Fibroblast of peridontal ligament (primary cell): Measurements from ENCODE around the gene IL1RAPL2.
"Not testable (repeated sequence)": the region's sequence is repeated elsewhere in the genome, so short reads cannot be mapped to it uniquely, and the experiment has no call there.

Source experiments
- DNase-seq: peaks from one replicate; pipeline ENCODE4 v3.0.0-alpha.2; 2010; ENCODE audit errors: extremely low read depth

The IL1RAPL2 gene

GRCh38 chrX:105609530-105609929 lies 1043.5 kb downstream of the IL1RAPL2 start:
- no peak for DNase-seq

- no peak for DNase-seq
Measured at GRCh38 chrX:105610411-105610810, 1044.4 kb downstream of the IL1RAPL2 start.

DNA sequence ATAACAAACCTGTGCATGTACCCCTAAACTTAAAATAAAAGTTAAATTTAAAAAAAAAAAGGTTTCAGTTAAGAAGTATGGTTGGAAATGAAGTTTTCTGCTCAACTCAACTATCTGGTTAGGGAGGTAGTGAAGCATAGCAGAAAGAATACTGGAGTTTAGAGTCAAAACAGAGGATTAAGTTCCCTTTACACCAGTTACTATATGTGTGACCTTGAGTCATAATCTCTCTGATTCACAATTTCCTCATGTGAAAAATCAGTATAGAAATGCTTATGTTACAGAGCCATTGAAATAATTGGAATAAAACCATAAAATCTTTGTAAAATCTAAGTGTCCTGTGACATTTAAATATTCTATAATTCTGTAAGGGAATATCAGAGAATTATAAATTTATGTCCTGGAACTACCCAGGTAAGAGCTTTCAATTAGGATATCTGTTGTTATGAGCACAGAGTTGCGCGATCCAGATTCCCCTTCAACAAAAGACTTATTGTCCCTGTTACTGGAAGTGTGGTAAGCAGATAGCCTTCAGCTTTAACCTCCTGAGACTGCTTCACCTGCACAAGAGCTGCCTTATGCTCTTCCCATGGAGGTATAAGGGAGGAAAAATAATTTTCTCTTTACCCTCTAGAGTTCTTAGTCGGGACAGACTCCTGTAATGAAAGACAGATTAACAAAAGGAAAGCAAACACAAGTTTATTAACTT lies 1052.5 kb downstream of the IL1RAPL2 start:
- no peak for DNase-seq

- DNase-seq: no peak
Measured at GRCh38 chrX:105634180-105634579, 1068.2 kb downstream of the IL1RAPL2 start.

DNA sequence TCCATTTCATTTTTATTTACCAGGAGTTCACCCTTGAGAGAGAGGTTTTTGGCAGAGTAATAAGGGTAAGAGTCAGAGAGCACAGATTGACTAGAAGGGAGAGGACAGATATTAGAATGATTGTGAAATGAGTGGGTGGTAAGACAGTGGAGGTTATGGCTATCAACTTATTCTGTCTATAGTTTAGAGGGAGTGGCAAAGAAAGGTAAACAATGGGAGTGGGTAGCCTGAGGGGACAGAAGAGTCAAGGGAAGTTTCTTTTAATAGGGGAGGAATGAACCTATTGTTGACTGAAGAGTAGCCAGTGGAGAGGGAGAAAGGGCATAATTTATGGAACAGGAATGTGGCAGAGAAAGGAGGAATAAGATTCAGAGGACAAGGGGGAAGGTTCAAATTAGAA lies 1069.8 kb downstream of the IL1RAPL2 start:
- DNase-seq: no peak

- no peak for DNase-seq
Measured at GRCh38 chrX:105636667-105637066, 1070.7 kb downstream of the IL1RAPL2 start.

GRCh38 chrX:105645667-105646357 lies 1079.8 kb downstream of the IL1RAPL2 start:
- DNase-seq: no peak

DNA sequence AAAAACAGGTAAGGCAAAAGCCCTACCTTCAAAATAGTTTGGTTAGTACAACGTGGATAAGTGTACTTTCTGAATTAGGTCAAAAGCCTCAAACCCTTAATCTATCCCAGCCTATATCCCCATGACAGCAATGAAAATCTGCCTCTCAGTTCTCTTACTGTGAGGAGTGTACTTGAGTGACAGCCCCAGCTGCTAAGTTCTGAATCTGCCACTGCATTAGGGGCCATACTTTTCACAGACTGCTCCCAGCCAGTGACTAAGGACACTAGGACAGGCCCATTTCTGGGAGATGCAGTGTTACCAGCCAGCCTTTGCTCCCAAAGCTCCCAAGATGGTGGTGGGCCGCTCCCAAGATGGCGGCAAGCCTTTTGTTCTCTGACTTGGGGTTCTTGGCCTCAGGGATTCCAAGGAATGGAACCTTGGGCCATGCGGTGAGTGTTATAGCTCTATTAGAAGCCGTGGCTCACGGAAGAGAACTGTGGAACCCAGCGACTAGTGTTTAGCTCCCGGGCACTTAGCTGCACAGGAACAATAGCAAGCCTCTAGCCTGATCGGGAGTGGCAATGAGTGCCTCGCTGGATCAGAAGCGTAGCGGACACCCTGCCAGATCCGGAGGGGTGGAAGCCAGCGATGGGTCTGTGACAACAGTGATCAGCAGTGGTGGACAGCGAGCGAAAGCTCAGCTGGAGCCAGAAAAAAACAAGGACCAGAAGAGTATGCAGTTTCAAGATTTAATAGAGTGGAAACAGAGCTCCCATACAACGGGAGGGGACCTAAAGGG lies 1080.8 kb downstream of the IL1RAPL2 start:
- no peak for DNase-seq

DNA sequence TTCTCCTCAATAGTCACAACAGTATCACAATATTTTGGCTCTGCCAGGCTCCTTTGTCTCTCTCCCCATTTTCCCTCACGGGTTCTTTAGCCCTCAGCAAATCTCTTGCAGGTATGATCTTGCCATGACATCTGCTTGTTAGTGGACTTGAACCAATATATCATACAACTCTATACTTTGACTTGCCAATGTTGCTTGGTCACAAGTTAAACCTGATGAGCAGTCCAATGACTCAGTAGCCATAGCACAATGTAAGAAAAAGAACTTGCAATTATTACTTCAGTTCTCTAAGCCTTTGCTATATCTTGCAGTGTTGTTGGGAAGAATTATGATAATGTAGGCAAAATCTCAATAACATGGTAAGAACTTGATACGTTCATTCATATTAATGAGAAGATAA lies 1081.8 kb downstream of the IL1RAPL2 start:
- DNase-seq: no peak

DNA sequence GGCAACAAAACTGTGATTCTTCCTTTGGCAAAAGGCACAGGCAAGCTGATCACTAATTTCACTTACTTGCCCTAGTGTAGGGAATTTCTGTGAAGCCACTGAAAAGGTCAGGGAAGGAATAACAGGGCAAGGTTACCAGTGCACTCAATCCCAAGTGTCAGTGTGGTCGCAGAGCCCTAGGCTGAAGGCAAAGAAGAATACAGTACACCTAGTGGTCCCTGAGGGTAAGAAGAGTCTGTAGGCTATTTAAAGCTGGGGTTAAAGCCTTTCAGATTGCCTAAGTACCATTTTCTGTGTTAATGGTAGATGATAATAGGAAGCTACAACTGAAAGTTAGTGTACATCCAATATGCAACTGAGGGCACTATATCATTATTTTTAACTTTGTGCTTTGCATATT lies 1082.7 kb downstream of the IL1RAPL2 start:
- DNase-seq: no peak

DNA sequence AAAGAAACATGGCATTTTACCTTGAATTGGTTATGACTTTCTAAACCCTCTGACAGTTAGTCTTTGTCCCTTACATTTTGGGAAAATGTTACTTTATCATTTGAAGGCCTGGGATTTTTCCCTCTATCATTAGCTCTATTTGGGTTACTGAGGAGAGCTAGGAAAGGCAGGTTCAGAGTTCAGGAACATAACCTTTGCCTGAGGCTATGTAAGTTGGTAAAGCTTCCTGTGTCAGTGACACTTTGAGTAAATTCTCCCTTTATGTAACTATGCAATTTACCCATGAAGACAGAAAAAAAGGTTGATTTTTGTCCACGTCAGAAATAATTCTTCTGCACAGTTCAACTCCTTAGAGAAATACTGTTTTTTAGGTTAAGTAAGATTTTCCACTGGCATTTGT lies 1084.6 kb downstream of the IL1RAPL2 start:
- DNase-seq: no peak

DNA sequence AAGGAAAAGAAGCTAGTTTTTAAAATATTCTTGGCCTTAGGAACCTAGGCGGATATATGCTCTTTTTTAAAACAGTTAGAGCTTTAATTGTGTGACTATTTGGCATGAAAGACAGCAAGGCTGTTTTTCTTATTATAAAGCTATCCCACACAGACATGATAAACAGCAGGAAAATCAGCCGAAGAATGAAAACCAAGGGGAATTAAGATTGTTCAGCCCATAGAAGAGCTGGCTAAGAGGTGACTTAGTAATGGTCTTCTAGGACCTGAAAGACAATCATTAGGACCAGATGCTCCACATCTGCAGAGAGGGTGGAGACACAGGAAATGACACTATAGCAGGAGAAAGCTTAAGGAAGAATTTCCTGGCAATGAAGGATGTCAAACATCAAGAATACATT lies 1085.0 kb downstream of the IL1RAPL2 start:
- DNase-seq: no peak

GRCh38 chrX:105653891-105654290 lies 1087.9 kb downstream of the IL1RAPL2 start:
- DNase-seq: no peak

DNA sequence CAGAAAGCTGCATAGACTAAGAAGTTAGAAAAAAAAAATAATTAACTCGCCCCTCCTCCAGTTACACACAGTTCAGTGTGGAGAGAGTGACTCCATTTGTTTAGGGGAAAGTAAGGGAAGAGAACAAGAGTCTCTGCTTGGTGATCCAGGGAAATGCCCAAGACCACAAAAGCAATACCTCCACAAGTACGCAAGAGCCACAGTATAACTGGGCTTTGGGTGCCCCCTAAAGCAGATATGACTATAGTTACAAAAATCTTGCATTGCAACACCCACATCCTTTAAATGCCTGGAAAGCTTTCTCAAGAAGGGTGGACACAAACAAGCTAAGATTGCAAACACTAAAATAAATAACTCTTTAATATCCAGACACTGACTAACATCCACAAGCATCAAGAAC lies 1092.1 kb downstream of the IL1RAPL2 start:
- DNase-seq: no peak

GRCh38 chrX:105662248-105662647 lies 1096.2 kb downstream of the IL1RAPL2 start:
- DNase-seq: no peak

DNA sequence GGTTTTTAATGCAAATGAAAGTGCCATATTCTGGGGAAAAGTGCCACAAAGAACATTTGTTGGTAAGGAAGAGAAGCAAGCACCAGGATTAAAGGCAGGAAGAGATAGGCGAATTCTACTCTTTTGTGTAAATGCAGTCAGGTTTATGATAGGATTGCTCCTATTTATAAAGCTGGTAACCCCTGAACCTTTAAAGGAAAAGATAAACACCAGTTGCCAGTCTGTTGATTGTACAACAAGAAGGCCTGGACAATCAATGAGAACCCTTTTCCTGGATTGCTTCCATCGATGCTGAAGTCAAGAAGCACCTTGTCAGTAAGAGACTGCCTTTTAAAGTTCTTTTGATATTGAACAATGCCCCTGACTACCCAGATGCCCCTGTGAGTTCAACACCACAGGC lies 1098.2 kb downstream of the IL1RAPL2 start:
- DNase-seq: no peak

GRCh38 chrX:105684288-105684687 lies 1118.3 kb downstream of the IL1RAPL2 start:
- DNase-seq: not testable (repeated sequence)

DNA sequence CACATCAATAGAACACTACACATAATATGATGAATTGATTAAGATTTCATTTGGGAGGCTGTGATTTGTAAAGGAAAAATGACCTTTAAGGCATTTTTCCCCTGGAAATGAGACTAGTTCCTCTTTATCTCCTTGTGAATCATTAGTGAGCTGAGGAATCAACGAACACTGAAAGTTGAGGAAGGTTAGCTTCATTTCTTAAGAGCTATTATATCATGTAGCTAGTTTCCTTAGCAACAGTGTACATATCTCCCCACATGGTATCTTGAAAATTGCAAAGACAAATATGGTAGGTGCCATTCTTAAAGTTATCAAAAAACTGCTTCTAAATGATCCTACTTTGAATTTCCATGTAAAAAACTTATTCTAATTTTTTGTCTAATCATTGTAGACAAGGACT lies 1128.8 kb downstream of the IL1RAPL2 start:
- DNase-seq: no peak

DNA sequence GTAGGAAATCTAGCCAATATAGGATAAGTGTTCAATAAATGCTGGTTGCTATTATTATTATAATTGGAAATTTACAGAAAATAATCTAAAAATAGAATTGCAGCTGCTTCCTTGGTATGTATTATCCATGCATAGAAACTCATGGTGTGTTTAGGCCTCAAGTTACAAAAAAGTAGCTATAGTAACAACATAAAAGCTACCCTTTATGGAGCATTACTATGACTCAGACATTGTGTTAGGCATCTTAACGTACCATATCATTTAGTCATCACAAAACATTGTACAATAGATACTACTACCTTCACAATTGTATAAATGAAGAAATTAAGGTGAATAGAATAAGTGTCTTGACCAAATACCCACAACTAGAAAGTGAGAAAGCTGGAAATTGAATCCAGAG lies 1129.5 kb downstream of the IL1RAPL2 start:
- no peak for DNase-seq

DNA sequence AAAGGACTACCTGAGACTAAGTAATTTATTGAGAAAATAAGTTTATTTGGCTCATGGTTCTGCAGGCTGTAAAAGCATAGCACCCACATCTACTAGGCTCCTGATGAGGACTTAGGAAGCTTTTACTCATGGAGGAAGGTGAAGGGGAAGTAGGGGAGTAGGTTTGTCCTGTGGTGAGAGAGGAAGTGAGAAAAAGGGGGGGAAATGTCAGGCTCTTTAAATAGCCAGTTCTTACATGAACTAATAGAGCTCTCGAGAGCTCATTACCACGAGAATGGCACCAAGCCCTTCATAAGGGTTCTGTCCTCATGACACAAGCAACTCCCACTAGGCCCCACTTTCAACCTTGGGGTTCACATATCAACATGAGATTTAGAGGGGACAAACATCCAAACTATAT lies 1130.9 kb downstream of the IL1RAPL2 start:
- DNase-seq: no peak

DNA sequence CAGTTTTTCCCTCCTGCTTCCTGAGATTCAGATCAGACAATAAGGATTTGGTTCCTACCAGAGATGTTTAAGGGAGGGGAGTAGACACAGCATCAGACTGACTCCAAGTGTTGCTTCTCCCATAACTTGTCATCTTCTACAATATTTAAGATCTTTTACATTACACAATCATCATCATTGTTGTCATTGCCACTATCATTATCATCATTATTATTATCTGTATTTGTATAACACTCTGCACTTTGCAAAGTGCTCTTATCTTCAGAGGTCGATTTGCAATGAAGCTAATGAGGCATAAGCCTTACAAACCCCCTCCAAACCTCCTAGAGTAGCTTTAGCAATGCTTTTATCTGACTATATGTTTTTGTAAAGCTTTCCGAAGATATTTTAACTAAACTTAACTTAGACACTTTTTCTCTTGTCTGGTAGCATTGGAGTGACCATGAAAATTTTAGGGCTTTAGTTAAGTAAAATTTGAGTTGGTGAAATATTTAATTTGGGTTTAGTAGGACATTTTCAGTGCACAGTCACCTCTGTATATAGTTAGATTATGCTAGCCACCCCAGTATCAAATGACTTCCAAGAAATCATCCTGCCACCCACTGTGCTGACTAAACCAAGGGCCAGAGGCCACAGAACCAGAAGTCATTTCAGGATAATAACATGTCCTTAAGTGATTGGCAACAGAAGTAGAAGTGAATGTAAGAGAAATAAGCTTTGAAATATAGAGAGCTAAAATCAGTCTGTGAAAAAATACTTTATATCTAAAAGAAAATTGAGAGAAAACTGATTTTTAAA lies 1132.2 kb downstream of the IL1RAPL2 start:
- DNase-seq: no peak

DNA sequence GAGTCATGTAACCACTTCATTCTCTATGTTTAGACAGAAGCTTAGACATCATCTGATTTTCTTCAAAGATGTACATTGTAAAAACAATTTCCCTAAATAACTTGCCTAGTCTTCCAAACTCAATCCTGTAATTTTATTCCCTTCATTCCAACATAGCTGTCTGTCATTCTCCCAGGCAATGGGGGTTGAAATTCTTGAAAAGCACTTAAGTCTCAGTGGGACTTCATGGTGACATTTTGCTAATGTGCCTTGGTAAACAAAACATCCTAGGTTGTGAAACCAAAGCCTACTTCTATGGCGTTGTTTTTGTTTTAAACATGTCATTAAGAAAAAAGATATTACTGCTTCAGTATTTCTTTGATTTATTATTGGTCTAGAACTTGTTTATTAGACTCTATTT lies 1134.3 kb downstream of the IL1RAPL2 start:
- DNase-seq: no peak
